Transverse colon (tissue), 3 donors: ENCODE measurements around the gene YWHAB.

Experiments
- EP300 ChIP-seq: sonication (generic); formaldehyde crosslinking; IDR thresholded peaks from one replicate; pipeline ENCODE4 v1.6.1; 2017; ENCODE audit warnings: antibody characterized with exemption, low read depth
- TF ChIP-seq, protein P1 (sequence below), 5 experiments: fragments of 200-600 bp in 3 of 5; fragments of 450-650 bp in 2 of 5; sonication (generic) in 3 of 5; IDR thresholded peaks; 1 replicate in 2 of 5; 2 replicates in 3 of 5; pipeline ENCODE4 v1.5.1; 2016 to 2017; ENCODE audit warnings: antibody characterized with exemption in 5 of 5, inconsistent platforms in 3 of 5, mild to moderate bottlenecking in 2 of 5, moderate library complexity in 1 of 5

DNA sequence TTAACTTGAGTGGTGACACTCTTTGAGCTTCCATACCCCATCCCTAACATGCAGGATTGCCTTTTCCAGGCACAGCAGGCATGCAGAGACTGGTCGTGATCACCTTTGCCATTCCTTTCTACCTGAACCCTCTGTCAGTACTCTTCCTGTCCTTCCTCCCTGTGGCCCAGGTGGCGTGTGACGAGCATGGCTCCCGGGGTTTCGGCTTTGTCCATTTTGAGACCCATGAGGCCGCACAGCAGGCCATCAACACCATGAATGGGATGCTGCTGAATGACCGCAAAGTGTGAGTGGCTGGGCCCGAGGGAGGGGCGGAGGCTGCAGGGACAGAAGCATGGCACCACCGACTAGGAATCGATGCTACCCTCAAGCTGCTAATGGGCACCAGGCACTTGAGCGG, 31.1 kb downstream of the YWHAB start:
- no peak for TF ChIP-seq EP300
- TF ChIP-seq, protein P1, sequence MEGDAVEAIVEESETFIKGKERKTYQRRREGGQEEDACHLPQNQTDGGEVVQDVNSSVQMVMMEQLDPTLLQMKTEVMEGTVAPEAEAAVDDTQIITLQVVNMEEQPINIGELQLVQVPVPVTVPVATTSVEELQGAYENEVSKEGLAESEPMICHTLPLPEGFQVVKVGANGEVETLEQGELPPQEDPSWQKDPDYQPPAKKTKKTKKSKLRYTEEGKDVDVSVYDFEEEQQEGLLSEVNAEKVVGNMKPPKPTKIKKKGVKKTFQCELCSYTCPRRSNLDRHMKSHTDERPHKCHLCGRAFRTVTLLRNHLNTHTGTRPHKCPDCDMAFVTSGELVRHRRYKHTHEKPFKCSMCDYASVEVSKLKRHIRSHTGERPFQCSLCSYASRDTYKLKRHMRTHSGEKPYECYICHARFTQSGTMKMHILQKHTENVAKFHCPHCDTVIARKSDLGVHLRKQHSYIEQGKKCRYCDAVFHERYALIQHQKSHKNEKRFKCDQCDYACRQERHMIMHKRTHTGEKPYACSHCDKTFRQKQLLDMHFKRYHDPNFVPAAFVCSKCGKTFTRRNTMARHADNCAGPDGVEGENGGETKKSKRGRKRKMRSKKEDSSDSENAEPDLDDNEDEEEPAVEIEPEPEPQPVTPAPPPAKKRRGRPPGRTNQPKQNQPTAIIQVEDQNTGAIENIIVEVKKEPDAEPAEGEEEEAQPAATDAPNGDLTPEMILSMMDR (IDR thresholded peaks at IDR 0.05), result no peak
